Vagina (tissue), 2 donors: Measurements from ENCODE around the gene PDIK1L.

Experiments used
- CTCF ChIP-seq, 3 experiments: fragments of 450-650 bp in 2 of 3; fragments of 200-600 bp in 1 of 3; sonication (generic) in 1 of 3; IDR thresholded peaks; one replicate each; pipeline ENCODE4 v1.5.1; 2017 to 2019; ENCODE audit warnings: antibody characterized with exemption in 3 of 3, mild to moderate bottlenecking in 2 of 3, moderate library complexity in 2 of 3
- POLR2A ChIP-seq, 2 donors: fragments of 450-650 bp; IDR thresholded peaks; one replicate each; pipeline ENCODE4 v1.6.1; 2017; ENCODE audit warnings: antibody characterized with exemption in 2 of 2, mild to moderate bottlenecking in 2 of 2, moderate library complexity in 2 of 2

GRCh38 chr1:26084844-26085243 lies 26.8 kb upstream of the PDIK1L start:
- TF ChIP-seq CTCF (IDR thresholded peaks at IDR 0.05) (no peak), POLR2A (IDR thresholded peaks at IDR 0.05) (no peak)
